Limb (tissue), 2 donors: ENCODE data around the gene PSMB2.
A peak's percentile ranks its signal among the peaks of the same experiment; 100 is the strongest.

Experiments
- DNase-seq, 2 donors: peaks; one replicate each; pipeline ENCODE4 v3.0.0-alpha.2; 2016; ENCODE audit errors: extremely low spot score in 2 of 2

The PSMB2 gene

GRCh38 chr1:35573198-35574124 lies 67.9 kb downstream of the PSMB2 start, which contains the start of gene TFAP2E:
Gene TFAP2E, plus strand, starts transcription at chr1:35573314. Its CDS starts 264 bp downstream, at chr1:35573578.
- peak in 1 of 2 donors; percentile 71 for DNase-seq

GRCh38 chr1:35572296-35572695 lies 69.0 kb downstream of the PSMB2 start:
- no peak for DNase-seq

DNA sequence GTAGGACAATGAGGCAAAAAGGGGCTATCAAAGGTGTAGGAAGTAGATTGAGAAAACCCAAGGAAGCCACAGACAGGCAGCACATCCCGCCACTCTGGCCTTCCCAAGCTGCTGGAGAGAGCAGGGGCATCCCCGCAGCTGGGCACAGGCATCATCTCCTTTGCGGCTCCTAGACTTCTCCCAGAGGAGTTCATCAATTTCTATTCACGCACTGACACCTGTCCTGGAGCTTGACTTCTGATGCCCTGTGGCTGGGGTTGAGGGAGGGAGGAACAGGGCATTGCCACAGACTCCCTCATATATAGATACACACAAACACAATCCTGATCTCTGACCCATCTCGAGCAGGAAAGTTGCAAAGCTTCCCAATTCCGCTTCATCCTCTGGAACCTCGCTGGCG lies 70.1 kb downstream of the PSMB2 start:
- DNase-seq = no peak

GRCh38 chr1:35570589-35571137 lies 70.7 kb downstream of the PSMB2 start:
- no peak for DNase-seq

GRCh38 chr1:35569936-35570335 lies 71.4 kb downstream of the PSMB2 start:
- DNase-seq = no peak

DNA sequence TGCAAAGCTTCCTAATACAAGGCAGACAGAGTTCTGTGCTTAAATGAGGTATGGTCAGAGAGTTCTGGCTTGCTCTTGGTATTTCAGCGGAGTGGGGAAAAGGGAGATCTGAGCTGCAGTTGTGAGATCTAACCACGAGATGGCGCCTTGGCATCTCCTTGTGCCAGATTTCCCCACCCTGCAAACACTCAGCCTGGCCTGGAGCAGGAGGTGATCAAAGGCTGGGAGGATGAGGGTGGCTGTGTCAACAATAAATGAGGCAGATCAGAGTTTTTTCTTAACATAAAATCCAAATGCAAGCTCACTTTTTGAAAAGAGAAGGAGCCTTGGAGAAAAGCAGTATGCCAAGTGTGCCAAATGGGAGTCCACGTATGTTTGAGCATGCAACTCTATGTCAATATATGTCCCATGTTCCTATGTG lies 72.3 kb downstream of the PSMB2 start:
- DNase-seq = peak; percentile 71 to 85

DNA sequence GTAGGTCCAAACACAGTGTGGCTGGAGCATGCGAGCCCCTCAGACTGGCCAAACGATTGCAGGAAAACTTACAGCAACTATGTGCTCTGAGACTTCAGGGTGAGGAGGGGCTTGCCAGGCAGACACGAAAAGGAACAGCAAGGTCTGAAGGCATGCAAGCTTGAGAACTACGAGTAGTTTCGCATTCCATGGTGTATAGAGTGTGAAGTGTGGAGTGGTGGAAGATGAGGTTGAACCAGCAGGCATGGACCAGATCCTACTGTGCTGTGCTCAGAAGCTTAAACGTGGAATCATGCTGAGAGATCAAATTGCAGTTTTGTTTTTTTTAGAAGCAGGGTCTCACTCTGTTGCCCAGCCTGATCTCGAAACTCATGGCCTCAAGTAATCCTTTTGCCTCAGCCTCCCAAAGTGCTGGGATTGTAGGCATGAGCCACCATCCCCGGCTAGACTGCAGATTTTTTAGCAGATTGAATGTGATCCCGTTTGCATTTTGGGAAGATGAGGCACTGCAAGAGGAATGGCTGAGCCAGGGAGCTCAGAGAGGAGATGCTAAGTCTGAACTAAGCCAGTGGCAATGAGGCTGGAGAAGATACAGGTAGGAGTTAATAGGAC lies 73.3 kb downstream of the PSMB2 start:
- DNase-seq = no peak

DNA sequence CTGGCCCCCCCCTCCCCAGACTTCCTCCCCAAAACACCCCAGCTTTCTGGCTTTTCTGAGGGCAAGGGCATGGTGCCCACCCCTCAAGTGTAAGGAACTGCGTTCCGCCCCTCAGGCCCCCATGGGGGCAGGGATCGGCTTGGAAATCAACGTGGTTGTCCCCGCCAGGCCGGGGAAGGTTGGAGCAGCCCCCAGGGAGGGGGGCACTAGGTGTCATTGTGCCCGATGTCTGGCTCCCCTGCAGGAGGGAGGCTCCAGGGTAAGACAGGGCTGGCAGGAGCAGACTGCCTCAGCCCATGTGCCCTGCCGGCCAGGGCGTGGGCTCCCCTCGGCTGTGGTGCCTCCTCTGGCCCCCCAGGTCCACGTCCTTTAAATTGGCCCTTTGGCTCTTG lies 75.6 kb downstream of the PSMB2 start:
- no peak for DNase-seq

DNA sequence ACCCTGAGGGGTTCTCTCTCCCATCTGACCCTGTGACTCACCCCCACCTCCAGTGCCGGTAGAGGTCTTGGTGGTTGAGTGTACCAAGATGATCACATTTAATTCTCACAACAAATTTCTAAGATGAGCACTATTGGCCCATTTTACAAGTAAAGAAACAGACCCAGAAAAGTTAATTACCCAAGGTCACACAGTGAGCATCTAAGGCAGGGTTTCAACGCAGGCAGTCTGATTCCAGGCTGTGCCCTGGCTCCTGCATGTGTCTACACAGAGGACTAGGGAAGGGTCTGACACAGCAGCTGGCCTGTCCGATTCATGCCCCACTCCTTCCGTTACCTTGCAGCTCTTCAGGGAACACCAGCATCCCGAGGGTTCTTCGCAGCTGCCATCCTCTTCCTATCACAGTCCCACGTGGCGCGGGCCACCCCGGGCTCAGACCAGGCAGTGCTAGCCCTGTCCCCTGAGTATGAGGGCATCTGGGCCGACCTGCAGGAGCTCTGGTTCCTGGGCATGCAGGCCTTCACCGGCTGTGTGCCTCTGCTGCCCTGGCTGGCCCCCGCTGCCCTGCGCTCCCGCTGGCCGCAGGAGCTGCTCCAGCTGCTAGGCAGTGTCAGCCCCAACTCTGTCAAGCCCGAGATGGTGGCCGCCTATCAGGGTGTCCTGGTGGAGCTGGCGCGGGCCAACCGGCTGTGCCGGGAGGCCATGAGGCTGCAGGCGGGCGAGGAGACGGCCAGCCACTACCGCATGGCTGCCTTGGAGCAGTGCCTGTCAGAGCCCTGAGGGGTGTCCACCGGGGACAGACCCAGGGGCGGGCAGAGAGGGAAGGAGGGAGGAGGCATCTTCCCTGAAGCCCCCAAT lies 76.2 kb downstream of the PSMB2 start:
- no peak for DNase-seq

GRCh38 chr1:35564037-35564883 lies 77.1 kb downstream of the PSMB2 start:
- peak; percentile 47 to 80 for DNase-seq

GRCh38 chr1:35563166-35563565 lies 78.2 kb downstream of the PSMB2 start:
- no peak for DNase-seq

- DNase-seq = no peak
These were observed 79.2 kb downstream of the PSMB2 start for GRCh38 chr1:35561972-35562680.

- no peak for DNase-seq
These were observed 79.9 kb downstream of the PSMB2 start for GRCh38 chr1:35561297-35561971.

GRCh38 chr1:35560256-35561225 lies 80.8 kb downstream of the PSMB2 start:
- peak in 1 of 2 donors; percentile 48 for DNase-seq

GRCh38 chr1:35559317-35559944 lies 81.9 kb downstream of the PSMB2 start:
- DNase-seq = no peak

DNA sequence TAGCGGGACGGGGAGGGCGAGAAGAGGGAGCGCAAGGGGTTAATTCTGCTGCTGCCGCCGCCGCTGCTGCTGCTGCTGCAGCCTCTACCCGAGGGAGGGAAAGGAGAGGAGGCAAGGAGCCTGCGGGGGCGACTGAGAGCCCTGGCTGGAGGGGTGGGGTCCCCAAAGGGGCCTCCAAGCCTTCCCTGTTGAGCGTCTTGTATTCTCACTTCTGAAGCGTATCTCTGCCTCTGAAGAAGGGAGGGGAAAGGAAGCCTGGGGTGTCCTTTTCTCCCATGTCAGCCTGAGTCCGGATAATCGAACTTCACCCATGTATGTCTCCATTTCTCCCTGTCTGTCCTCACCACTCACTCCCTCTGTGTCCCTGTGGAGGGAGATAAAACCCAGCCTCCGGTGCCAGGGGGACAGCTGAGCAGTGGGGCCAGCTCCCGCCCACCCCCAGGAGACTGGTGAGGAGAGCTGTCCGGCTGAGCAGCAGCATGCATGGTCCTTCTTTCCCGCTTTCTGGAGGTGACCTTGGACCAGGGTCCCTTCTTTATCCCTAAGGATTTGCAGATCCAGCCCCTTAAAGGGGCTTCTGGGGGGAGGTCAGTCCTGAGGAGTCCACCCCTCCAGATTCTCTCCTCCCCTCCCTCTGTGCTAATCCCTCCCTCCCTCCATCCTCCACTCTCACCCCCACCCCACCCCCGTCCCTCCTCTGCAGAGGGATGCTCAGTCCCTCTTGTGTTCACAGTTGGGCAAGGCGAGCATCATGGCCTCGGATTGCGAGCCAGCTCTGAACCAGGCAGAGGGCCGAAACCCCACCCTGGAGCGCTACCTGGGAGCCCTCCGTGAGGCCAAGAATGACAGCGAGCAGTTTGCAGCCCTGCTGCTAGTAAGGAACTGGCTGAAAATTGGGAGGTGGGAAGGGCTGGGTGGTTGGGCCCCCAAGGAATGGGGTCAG lies 82.7 kb downstream of the PSMB2 start:
- no peak for DNase-seq
